SK-N-SH treated with all-trans-retinoic acid at 6 μM for 48 hours (cell line): ENCODE measurements around the gene CHRNA4.

Source experiments
- ATAC-seq: fragments of 200-7000 bp; cut with Tn5 transposase; 3 replicates; pipeline ENCODE4 v1.9.1; 2020; ENCODE audit warnings: mild to moderate bottlenecking, moderate library complexity
- ARNTL ChIP-seq: fragments of 450-650 bp; formaldehyde crosslinking; IDR thresholded peaks from 2 replicates; pipeline ENCODE4 v1.5.0; 2020; ENCODE audit warnings: low read depth, mild to moderate bottlenecking, moderate library complexity, borderline replicate concordance
- CSDC2 ChIP-seq: fragments of 250-450 bp; sonication (Bioruptor Pico); IDR thresholded peaks from 2 replicates; pipeline ENCODE4 v1.5.0; 2020; ENCODE audit warnings: mild to moderate bottlenecking, moderate library complexity
- GLIS3 ChIP-seq: fragments of 250-450 bp; sonication (Bioruptor Pico); IDR thresholded peaks from 2 replicates; pipeline ENCODE4 v1.5.0; 2020; ENCODE audit warnings: mild to moderate bottlenecking, moderate library complexity
- ISL1 ChIP-seq: fragments of 250-450 bp; sonication (Bioruptor Pico); IDR thresholded peaks from 2 replicates; pipeline ENCODE4 v2.1.2; 2022; ENCODE audit warnings: mild to moderate bottlenecking, moderate library complexity
- OSR1 ChIP-seq: fragments of 250-450 bp; sonication (Bioruptor Pico); IDR thresholded peaks from 2 replicates; pipeline ENCODE4 v1.8.0; 2022; ENCODE audit warnings: moderate library complexity, mild to moderate bottlenecking, inconsistent platforms
- PATZ1 ChIP-seq: fragments of 250-450 bp; sonication (Bioruptor Pico); IDR thresholded peaks from 2 replicates; pipeline ENCODE4 v1.8.0; 2020; ENCODE audit warnings: mild to moderate bottlenecking, moderate library complexity, borderline replicate concordance
- POU6F1 ChIP-seq: fragments of 250-450 bp; sonication (Bioruptor Pico); IDR thresholded peaks from 2 replicates; pipeline ENCODE4 v1.8.0; 2021; ENCODE audit warnings: low read depth, mild to moderate bottlenecking, moderate library complexity, borderline replicate concordance
- PPARA ChIP-seq: fragments of 250-450 bp; sonication (Bioruptor Pico); IDR thresholded peaks from 2 replicates; pipeline ENCODE4 v1.5.0; 2020; ENCODE audit warnings: mild to moderate bottlenecking, borderline replicate concordance
- RARB ChIP-seq: fragments of 250-450 bp; sonication (Bioruptor Pico); IDR thresholded peaks from 2 replicates; pipeline ENCODE4 v1.8.0; 2021; ENCODE audit warnings: mild to moderate bottlenecking, moderate library complexity
- SNAI2 ChIP-seq: fragments of 250-450 bp; sonication (Bioruptor Pico); IDR thresholded peaks from 2 replicates; pipeline ENCODE4 v1.5.0; 2020; ENCODE audit warnings: mild to moderate bottlenecking, moderate library complexity
- TCF4 ChIP-seq: fragments of 250-450 bp; sonication (Bioruptor Pico); IDR thresholded peaks from 2 replicates; pipeline ENCODE4 v1.8.0; 2021; ENCODE audit warnings: mild to moderate bottlenecking, moderate library complexity, borderline replicate concordance
- ZFP3 ChIP-seq: fragments of 250-450 bp; sonication (Bioruptor Pico); IDR thresholded peaks from 2 replicates; pipeline ENCODE4 v1.5.0; 2020; ENCODE audit warnings: mild to moderate bottlenecking, moderate library complexity
- ZFP30 ChIP-seq: fragments of 450-650 bp; formaldehyde crosslinking; IDR thresholded peaks from 2 replicates; pipeline ENCODE4 v1.5.0; 2022; ENCODE audit warnings: mild to moderate bottlenecking, moderate library complexity
- ZNF565 ChIP-seq: fragments of 450-650 bp; formaldehyde crosslinking; conservative IDR thresholded peaks from 2 replicates; pipeline ENCODE4 v1.5.0; 2020; ENCODE audit warnings: low read depth, mild to moderate bottlenecking, moderate library complexity
- ZNF70 ChIP-seq: fragments of 450-650 bp; formaldehyde crosslinking; IDR thresholded peaks from 2 replicates; pipeline ENCODE4 v1.5.0; 2020; ENCODE audit warnings: mild to moderate bottlenecking, moderate library complexity
- ZNF8 ChIP-seq: fragments of 450-650 bp; formaldehyde crosslinking; IDR thresholded peaks from 2 replicates; pipeline ENCODE4 v1.5.0; 2020; ENCODE audit warnings: mild to moderate bottlenecking, moderate library complexity
- TF ChIP-seq, protein P1 (sequence below): fragments of 250-450 bp; sonication (Bioruptor Pico); IDR thresholded peaks from 2 replicates; pipeline ENCODE4 v1.5.0; 2020; ENCODE audit warnings: mild to moderate bottlenecking, moderate library complexity
- TF ChIP-seq, protein P2 (sequence below): fragments of 250-450 bp; sonication (Bioruptor Pico); IDR thresholded peaks from 2 replicates; pipeline ENCODE4 v1.5.1; 2020; ENCODE audit warnings: low read depth, mild to moderate bottlenecking, moderate library complexity
- TF ChIP-seq, protein P3 (sequence below): fragments of 250-450 bp; sonication (Bioruptor Pico); IDR thresholded peaks from 2 replicates; pipeline ENCODE4 v1.5.1; 2021; ENCODE audit warnings: mild to moderate bottlenecking, moderate library complexity

The CHRNA4 gene

GRCh38 chr20:63295846-63296245 lies 65.3 kb downstream of the CHRNA4 start:
- ATAC-seq, result no peak
- TF ChIP-seq PATZ1 (no peak), TCF4 (no peak)
- TF ChIP-seq, protein P1, sequence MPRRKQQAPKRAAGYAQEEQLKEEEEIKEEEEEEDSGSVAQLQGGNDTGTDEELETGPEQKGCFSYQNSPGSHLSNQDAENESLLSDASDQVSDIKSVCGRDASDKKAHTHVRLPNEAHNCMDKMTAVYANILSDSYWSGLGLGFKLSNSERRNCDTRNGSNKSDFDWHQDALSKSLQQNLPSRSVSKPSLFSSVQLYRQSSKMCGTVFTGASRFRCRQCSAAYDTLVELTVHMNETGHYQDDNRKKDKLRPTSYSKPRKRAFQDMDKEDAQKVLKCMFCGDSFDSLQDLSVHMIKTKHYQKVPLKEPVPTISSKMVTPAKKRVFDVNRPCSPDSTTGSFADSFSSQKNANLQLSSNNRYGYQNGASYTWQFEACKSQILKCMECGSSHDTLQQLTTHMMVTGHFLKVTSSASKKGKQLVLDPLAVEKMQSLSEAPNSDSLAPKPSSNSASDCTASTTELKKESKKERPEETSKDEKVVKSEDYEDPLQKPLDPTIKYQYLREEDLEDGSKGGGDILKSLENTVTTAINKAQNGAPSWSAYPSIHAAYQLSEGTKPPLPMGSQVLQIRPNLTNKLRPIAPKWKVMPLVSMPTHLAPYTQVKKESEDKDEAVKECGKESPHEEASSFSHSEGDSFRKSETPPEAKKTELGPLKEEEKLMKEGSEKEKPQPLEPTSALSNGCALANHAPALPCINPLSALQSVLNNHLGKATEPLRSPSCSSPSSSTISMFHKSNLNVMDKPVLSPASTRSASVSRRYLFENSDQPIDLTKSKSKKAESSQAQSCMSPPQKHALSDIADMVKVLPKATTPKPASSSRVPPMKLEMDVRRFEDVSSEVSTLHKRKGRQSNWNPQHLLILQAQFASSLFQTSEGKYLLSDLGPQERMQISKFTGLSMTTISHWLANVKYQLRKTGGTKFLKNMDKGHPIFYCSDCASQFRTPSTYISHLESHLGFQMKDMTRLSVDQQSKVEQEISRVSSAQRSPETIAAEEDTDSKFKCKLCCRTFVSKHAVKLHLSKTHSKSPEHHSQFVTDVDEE (CRISPR knock-in tag), result no peak

- no peak for TF ChIP-seq CSDC2 (CRISPR knock-in tag)
- ATAC-seq, result no peak; the same call in 2 of the 3 replicates
Measured at GRCh38 chr20:63295422-63295821, 65.7 kb downstream of the CHRNA4 start.

DNA sequence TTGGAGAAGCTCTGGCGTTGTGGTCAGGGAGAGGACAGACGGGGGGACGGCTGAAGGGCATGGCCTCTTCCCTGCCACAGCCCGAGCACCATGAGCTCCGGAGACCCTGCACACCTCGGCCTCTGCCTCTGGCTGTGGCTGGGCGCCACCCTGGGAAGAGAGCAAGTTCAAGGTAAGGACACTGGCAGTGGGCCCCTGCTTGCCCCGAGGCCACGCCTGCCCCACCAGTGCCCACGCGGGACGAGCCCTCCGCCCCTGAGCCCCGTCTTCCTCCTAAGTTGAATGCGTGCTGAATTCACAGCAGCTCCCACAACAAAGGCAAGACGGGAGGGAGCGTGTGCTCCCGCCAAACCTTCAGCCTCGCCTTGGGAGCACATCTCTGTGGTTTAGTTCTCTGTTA lies 66.1 kb downstream of the CHRNA4 start:
- TF ChIP-seq CSDC2 (CRISPR knock-in tag), result no peak
- TF ChIP-seq, protein P2, sequence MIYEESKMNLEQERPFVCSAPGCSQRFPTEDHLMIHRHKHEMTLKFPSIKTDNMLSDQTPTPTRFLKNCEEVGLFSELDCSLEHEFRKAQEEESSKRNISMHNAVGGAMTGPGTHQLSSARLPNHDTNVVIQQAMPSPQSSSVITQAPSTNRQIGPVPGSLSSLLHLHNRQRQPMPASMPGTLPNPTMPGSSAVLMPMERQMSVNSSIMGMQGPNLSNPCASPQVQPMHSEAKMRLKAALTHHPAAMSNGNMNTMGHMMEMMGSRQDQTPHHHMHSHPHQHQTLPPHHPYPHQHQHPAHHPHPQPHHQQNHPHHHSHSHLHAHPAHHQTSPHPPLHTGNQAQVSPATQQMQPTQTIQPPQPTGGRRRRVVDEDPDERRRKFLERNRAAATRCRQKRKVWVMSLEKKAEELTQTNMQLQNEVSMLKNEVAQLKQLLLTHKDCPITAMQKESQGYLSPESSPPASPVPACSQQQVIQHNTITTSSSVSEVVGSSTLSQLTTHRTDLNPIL, result no peak
- no peak for TF ChIP-seq GLIS3 (CRISPR knock-in tag)
- no peak for TF ChIP-seq TCF4
- TF ChIP-seq POU6F1, result no peak
- no peak for TF ChIP-seq ARNTL (CRISPR knock-in tag)
- TF ChIP-seq ZNF70 (CRISPR knock-in tag), result no peak
- TF ChIP-seq OSR1 (CRISPR knock-in tag), result no peak
- no peak for TF ChIP-seq ISL1
- TF ChIP-seq SNAI2 (CRISPR knock-in tag), result no peak
- TF ChIP-seq, protein P3, sequence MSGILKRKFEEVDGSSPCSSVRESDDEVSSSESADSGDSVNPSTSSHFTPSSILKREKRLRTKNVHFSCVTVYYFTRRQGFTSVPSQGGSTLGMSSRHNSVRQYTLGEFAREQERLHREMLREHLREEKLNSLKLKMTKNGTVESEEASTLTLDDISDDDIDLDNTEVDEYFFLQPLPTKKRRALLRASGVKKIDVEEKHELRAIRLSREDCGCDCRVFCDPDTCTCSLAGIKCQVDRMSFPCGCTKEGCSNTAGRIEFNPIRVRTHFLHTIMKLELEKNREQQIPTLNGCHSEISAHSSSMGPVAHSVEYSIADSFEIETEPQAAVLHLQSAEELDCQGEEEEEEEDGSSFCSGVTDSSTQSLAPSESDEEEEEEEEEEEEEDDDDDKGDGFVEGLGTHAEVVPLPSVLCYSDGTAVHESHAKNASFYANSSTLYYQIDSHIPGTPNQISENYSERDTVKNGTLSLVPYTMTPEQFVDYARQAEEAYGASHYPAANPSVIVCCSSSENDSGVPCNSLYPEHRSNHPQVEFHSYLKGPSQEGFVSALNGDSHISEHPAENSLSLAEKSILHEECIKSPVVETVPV, result no peak
- TF ChIP-seq, protein P1 (CRISPR knock-in tag), result no peak
- no peak for ATAC-seq

- ATAC-seq, result no peak
Measured at GRCh38 chr20:63294536-63294900, 66.6 kb downstream of the CHRNA4 start.

More at GRCh38 chr20:63294536-63294900, 66.6 kb downstream of the CHRNA4 start:
- TF ChIP-seq ZFP30 (no peak), TCF4 (no peak), RARB (CRISPR knock-in tag) (no peak), ARNTL (CRISPR knock-in tag) (no peak), ZFP3 (CRISPR knock-in tag) (no peak), ZNF565 (CRISPR knock-in tag) (no peak), CSDC2 (CRISPR knock-in tag) (no peak), PPARA (CRISPR knock-in tag) (no peak), OSR1 (CRISPR knock-in tag) (no peak), ZNF8 (CRISPR knock-in tag) (no peak), SNAI2 (CRISPR knock-in tag) (no peak)
- TF ChIP-seq, protein P2, result no peak
